GM12864 (cell line): ENCODE data around the gene RNF182.

Source experiments
- DNase-seq: peaks from one replicate; pipeline ENCODE4 v3.0.0-alpha.2; 2011; ENCODE audit warnings: low read depth
- H3K4me3 ChIP-seq: 2 replicates; pipeline ENCODE4 v1.5.1; 2011; ENCODE audit warnings: mild to moderate bottlenecking, low read depth, low read length, control low read depth
- TF ChIP-seq, protein P1 (sequence below): IDR thresholded peaks from 2 replicates; pipeline ENCODE4 v1.5.1; 2011; ENCODE audit warnings: low read depth, mild to moderate bottlenecking, moderate library complexity, low read length, control low read depth, inconsistent platforms; ENCODE audit errors: missing control alignments

Gene RNF182

GRCh38 chr6:13910443-13910842 is 14.3 kb upstream of the RNF182 start:
- TF ChIP-seq, protein P1, sequence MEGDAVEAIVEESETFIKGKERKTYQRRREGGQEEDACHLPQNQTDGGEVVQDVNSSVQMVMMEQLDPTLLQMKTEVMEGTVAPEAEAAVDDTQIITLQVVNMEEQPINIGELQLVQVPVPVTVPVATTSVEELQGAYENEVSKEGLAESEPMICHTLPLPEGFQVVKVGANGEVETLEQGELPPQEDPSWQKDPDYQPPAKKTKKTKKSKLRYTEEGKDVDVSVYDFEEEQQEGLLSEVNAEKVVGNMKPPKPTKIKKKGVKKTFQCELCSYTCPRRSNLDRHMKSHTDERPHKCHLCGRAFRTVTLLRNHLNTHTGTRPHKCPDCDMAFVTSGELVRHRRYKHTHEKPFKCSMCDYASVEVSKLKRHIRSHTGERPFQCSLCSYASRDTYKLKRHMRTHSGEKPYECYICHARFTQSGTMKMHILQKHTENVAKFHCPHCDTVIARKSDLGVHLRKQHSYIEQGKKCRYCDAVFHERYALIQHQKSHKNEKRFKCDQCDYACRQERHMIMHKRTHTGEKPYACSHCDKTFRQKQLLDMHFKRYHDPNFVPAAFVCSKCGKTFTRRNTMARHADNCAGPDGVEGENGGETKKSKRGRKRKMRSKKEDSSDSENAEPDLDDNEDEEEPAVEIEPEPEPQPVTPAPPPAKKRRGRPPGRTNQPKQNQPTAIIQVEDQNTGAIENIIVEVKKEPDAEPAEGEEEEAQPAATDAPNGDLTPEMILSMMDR: no peak
- DNase-seq: no peak
- H3K4me3 ChIP-seq: no peak overlapping the region

- DNase-seq: no peak
- TF ChIP-seq, protein P1: no peak
- no peak overlapping the region for H3K4me3 ChIP-seq
Observed at GRCh38 chr6:13911337-13911736, 13.4 kb upstream of the RNF182 start.

DNA sequence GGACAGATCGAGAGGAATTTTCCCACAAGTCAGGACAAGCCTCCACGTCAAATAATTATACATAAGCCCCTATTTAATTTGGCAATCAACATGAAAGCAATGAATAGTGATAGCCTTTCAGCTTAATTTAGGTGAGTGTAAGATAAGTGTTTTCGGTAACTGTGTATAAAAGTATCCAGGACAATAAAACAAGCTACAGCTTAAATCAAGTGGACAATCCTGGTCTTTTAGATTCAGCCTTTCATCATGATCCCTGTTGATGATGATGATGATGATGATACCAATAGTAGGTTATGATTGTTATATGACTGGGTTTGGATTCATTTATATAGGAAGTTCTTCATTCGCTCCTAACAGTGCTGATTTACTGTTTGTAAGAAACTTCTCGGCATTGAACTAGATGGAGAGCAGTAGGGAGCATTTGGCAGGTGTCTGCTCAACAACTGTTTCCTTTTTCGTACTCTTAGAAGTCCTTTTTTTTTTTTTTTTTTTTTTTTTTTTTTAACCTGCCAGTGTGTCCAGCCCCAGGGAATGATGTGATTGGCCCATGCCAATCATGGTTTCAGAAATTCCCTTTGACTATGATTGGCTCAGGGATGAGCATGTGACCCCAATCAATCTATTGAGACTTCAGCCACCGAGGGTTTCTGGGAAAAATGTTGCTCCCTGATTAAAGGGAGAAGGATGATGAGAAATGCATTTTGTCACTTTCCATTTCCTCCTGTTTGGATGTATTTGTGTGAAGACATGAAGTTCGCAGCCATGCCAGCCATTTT is 11.3 kb upstream of the RNF182 start:
- H3K4me3 ChIP-seq: no peak overlapping the region
- no peak for DNase-seq
- TF ChIP-seq, protein P1: no peak

DNA sequence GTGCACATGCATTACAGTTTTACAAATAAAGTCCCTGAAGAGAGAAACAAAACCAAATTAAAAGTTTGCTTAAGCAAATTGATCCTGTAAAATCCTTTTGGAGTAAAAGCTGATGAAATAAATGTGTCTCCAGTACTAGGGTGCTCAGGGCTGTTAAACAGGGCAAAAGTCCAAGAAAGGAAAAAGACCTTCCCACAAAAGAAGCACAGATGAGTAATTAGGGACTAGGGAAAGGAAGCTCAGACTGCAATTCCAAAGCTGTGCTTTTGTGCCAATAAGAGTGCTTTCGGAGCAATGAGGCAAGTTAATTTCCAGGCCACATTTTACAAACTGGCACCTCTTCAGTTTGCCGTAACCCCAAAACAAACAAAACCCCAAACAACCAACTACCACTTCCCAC is 10.4 kb upstream of the RNF182 start:
- no peak overlapping the region for H3K4me3 ChIP-seq
- TF ChIP-seq, protein P1: no peak
- no peak for DNase-seq

GRCh38 chr6:13915561-13916229 is 9.1 kb upstream of the RNF182 start:
- no peak overlapping the region for H3K4me3 ChIP-seq
- DNase-seq: no peak
- TF ChIP-seq, protein P1: no peak

- TF ChIP-seq, protein P1: no peak
- no peak for DNase-seq
- no peak overlapping the region for H3K4me3 ChIP-seq
Observed at GRCh38 chr6:13916230-13916944, 8.4 kb upstream of the RNF182 start.
